ENCODE measurements around the gene ZNF580. TPM values are rescaled to one million over a fixed set of nuclear protein-coding genes. Genes with fewer than 3 reads are reported as not detected.

The ZNF580 gene
- total and polyA plus RNA-seq, 3 experiments from 2014 or later, result 15.2 to 41.3 (median 39.6) TPM

DNA sequence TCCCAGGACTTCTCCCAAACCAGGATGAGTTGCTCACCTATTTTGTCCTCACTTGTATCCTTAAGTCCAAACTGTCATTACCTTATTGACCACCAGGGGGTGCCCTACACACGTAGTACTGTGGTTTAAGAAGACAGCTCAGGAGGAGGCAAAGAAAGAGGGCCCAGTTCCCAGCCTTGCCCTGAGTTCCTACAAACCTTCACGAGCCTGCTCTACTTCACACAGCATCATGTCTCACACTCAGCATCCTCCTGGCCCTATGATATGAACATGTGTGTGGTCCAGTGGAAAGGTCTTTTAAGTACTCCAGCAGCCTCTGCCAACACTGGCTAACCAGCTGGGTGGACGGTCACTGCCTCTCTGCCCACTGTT lies 8.4 kb upstream of the ZNF580 start:
- peaks cover 0 to 22% (median 2%) of the 10 kb centered on the region in 3 donors for H3K36me3 Mint-ChIP-seq
- peaks cover 43% of the 10 kb centered on the region for H3K4me1 ChIP-seq (ENCODE audit: insufficient read depth, low read length)
- H3K4me3 ChIP-seq (ENCODE audit: low read length), result no peak overlapping the region
- H3K27me3 ChIP-seq (ENCODE audit: insufficient read depth, low read length, poor library complexity, severe bottlenecking), result no peaks in the 10 kb centered on the region
- peak overlapping the region in 4 of 7 donors; percentile 2 to 69 (median 36) for H3K4me3 Mint-ChIP-seq
- H3K9me3 Mint-ChIP-seq, result no peaks in the 10 kb centered on the region
- ChIA-PET POLR2A (interaction anchor here (0.7 to 2.7 kb wide), 4 partner anchors 8 to 33 kb away, joined by 3 to 22 read pairs (median 6); partner anchors contain the start of genes FIZ1, ZNF524 and ZNF784), CTCF (interaction anchor here (0.8 to 5.4 kb wide), 26 partner anchors 8 to 492 kb away, joined by 3 to 74 read pairs (median 8); partner anchors contain the start of genes CCDC106, NAT14, U2AF2 and ZNF579)
- H3K27ac ChIP-seq (ENCODE audit: low read depth, low read length), result no peak overlapping the region
- peaks cover 0 to 7% of the 10 kb centered on the region in 2 donors for H3K27me3 Mint-ChIP-seq
- peaks cover 38 to 49% (median 47%) of the 10 kb centered on the region in 3 donors for H3K4me1 Mint-ChIP-seq
- H3K9me3 ChIP-seq (ENCODE audit: low read length), result no peaks in the 10 kb centered on the region
- peak overlapping the region in 7 of 8 donors; percentile 6 to 83 (median 57) for H3K27ac Mint-ChIP-seq
- H3K36me3 ChIP-seq (ENCODE audit: insufficient read depth, low read length), result no peaks in the 10 kb centered on the region
- DNase-seq, result peak; percentile 81 to 92 (median 87)

- Mint-ChIP-seq H3K4me3 (peak overlapping the region in 3 of 7 donors; percentile 42 to 99 (median 57)), H3K9me3 (no peaks in the 10 kb centered on the region), H3K4me1 (peaks cover 45 to 57% (median 51%) of the 10 kb centered on the region in 3 donors), H3K36me3 (peaks cover under 1 to 29% (median 6%) of the 10 kb centered on the region in 3 donors), H3K27ac (peak overlapping the region in 2 of 8 donors; percentile 77 to 98), H3K27me3 (peaks cover 0 to 7% of the 10 kb centered on the region in 2 donors)
- CTCF ChIA-PET, result interaction anchor here (0.7 to 5.4 kb wide), 13 partner anchors 9 to 494 kb away, joined by 3 to 74 read pairs (median 22); partner anchors contain the start of genes CCDC106, U2AF2, ZNF579 and ZNF784
- H3K27me3 ChIP-seq (ENCODE audit: insufficient read depth, low read length, poor library complexity, severe bottlenecking), result no peaks in the 10 kb centered on the region
- H3K4me3 ChIP-seq (ENCODE audit: low read length), result no peak overlapping the region
- H3K36me3 ChIP-seq (ENCODE audit: insufficient read depth, low read length), result no peaks in the 10 kb centered on the region
- no peaks in the 10 kb centered on the region for H3K9me3 ChIP-seq (ENCODE audit: low read length)
- no peak for DNase-seq
- POLR2A ChIA-PET, result interaction anchor here (0.6 to 3.1 kb wide), 6 partner anchors 10 to 332 kb away, joined by 3 to 22 read pairs (median 6); partner anchors contain the start of genes CCDC106, ZNF628 and ZNF784
- no peak overlapping the region for H3K27ac ChIP-seq (ENCODE audit: low read depth, low read length)
- peaks cover 50% of the 10 kb centered on the region for H3K4me1 ChIP-seq (ENCODE audit: insufficient read depth, low read length)
Measured at GRCh38 chr19:55633861-55634260, 6.9 kb upstream of the ZNF580 start.

DNA sequence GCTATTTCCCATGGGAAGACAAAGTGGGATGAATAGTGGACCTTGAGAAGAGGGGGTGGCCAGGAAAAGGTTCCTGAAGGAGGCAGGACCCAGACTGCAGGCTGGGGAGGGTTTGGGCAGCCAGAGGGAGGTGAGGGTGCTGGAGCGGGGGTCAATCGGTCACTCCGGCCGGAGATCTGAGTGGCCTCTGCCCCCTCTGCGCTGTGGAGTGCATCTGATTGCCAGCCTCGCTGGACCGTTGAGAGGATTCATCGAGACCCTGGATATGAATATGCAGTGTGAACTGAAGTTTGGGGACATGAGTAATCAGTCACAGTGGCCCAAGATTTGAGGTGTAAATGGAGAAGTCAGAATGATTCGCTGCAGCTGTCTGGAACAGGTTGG lies 5.5 kb upstream of the ZNF580 start:
- Mint-ChIP-seq H3K36me3 (peaks cover 3 to 32% (median 8%) of the 10 kb centered on the region in 3 donors), H3K4me3 (peak overlapping the region; percentile 91 to 100 (median 99)), H3K9me3 (no peaks in the 10 kb centered on the region), H3K4me1 (peaks cover 51 to 70% (median 62%) of the 10 kb centered on the region in 3 donors), H3K27me3 (peaks cover 0 to 7% of the 10 kb centered on the region in 2 donors), H3K27ac (peak overlapping the region; percentile 98 to 100 (median 100))
- Histone ChIP-seq H3K4me3 (ENCODE audit: low read length) (peak overlapping the region; percentile 91), H3K36me3 (ENCODE audit: insufficient read depth, low read length) (no peaks in the 10 kb centered on the region), H3K9me3 (ENCODE audit: low read length) (no peaks in the 10 kb centered on the region), H3K4me1 (ENCODE audit: insufficient read depth, low read length) (peaks cover 56% of the 10 kb centered on the region), H3K27me3 (ENCODE audit: insufficient read depth, low read length, poor library complexity, severe bottlenecking) (no peaks in the 10 kb centered on the region), H3K27ac (ENCODE audit: low read depth, low read length) (peak overlapping the region; percentile 100)
- no peak for DNase-seq
- POLR2A ChIA-PET, result interaction anchor here (0.6 to 3.1 kb wide), 13 partner anchors 11 to 678 kb away, joined by 3 to 22 read pairs (median 5); partner anchors contain the start of genes CCDC106, FIZ1, TMEM238 and U2AF2
- CTCF ChIA-PET, result interaction anchor here (2.8 to 5.4 kb wide), 4 partner anchors 10 to 120 kb away, joined by 8 to 74 read pairs (median 25); partner anchors contain the start of genes U2AF2 and ZNF784

DNA sequence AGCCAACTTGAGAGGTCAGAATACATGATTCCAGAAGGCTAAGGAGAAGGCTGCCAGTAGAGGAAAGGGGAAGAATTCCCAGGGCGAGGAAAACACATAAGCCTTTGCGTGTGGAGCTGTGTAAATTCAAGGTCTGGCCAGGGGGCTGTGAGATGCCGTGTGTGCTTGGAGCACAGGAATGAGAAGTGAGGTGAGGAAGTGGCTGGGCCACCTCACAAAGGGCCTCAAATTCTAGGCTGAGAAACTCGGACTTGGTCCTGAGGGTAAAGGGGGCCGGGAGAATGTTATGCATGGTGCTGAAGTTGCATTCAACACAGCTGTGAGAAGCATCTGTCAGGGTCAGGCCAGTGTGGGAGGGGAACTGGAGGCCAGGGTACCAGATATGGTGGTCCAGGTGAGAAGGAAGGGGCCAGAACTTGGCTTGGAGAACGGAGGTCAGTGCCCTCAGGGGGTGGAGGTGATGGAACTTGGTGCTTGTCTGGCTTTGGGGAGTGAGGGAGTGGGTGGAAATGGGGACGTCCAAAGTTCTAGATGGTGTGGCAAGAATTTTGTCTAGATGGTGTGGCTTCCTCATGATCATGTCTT lies 4.9 kb upstream of the ZNF580 start:
- ChIA-PET CTCF (interaction anchor here (1.3 to 3.6 kb wide), 4 partner anchors 8 to 19 kb away, joined by 3 to 22 read pairs (median 13); partner anchors contain the start of genes CCDC106 and U2AF2), POLR2A (interaction anchor here (0.7 to 3.1 kb wide), 5 partner anchors 12 to 355 kb away, joined by 3 to 12 read pairs (median 5); partner anchors contain the start of genes CCDC106, FIZ1 and U2AF2)
- peaks cover 59% of the 10 kb centered on the region for H3K4me1 ChIP-seq (ENCODE audit: insufficient read depth, low read length)
- no peaks in the 10 kb centered on the region for H3K27me3 ChIP-seq (ENCODE audit: insufficient read depth, low read length, poor library complexity, severe bottlenecking)
- H3K27ac ChIP-seq (ENCODE audit: low read depth, low read length), result peak overlapping the region; percentile 100
- no peaks in the 10 kb centered on the region for H3K36me3 ChIP-seq (ENCODE audit: insufficient read depth, low read length)
- peaks cover 54 to 73% (median 66%) of the 10 kb centered on the region in 3 donors for H3K4me1 Mint-ChIP-seq
- H3K27me3 Mint-ChIP-seq, result peaks cover 0 to 7% of the 10 kb centered on the region in 2 donors
- peak overlapping the region; percentile 91 for H3K4me3 ChIP-seq (ENCODE audit: low read length)
- peak overlapping the region; percentile 91 to 100 (median 99) for H3K4me3 Mint-ChIP-seq
- H3K27ac Mint-ChIP-seq, result peak overlapping the region; percentile 98 to 100 (median 100)
- H3K9me3 Mint-ChIP-seq, result no peaks in the 10 kb centered on the region
- H3K36me3 Mint-ChIP-seq, result peaks cover 3 to 32% (median 8%) of the 10 kb centered on the region in 3 donors
- no peaks in the 10 kb centered on the region for H3K9me3 ChIP-seq (ENCODE audit: low read length)
- no peak for DNase-seq

DNA sequence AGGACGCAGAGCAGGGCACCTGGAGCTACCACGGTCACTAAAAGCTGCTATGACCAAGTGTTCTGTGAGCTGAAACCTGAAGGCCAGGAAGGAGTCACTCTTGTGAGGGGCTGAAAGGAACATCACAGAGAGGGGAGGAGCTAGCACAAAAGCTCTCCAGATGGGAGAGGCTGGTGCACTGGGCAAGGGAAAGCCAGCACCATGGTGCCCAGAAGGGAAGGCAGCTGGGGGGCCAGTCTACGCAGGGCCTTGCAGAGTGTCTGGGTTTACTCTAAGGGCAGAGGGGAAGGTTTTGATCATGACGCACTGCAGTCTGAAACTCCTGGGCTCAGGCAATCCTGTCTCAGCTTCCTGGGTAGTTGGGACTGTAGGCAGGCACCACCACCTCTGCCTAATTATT lies 4.1 kb upstream of the ZNF580 start:
- Mint-ChIP-seq H3K27me3 (peaks cover 0 to 7% of the 10 kb centered on the region in 2 donors), H3K9me3 (no peaks in the 10 kb centered on the region), H3K4me3 (peak overlapping the region; percentile 91 to 100 (median 99)), H3K27ac (peak overlapping the region; percentile 98 to 100 (median 100)), H3K4me1 (peaks cover 55 to 75% (median 66%) of the 10 kb centered on the region in 3 donors), H3K36me3 (peaks cover 3 to 34% (median 8%) of the 10 kb centered on the region in 3 donors)
- Histone ChIP-seq H3K27me3 (ENCODE audit: insufficient read depth, low read length, poor library complexity, severe bottlenecking) (no peaks in the 10 kb centered on the region), H3K27ac (ENCODE audit: low read depth, low read length) (no peak overlapping the region), H3K36me3 (ENCODE audit: insufficient read depth, low read length) (no peaks in the 10 kb centered on the region), H3K4me1 (ENCODE audit: insufficient read depth, low read length) (peaks cover 58% of the 10 kb centered on the region), H3K9me3 (ENCODE audit: low read length) (no peaks in the 10 kb centered on the region), H3K4me3 (ENCODE audit: low read length) (peak overlapping the region; percentile 91)
- CTCF ChIA-PET, result interaction anchor here (1.2 to 2.8 kb wide), 5 partner anchors 9 to 18 kb away, joined by 3 to 18 read pairs (median 3); partner anchors contain the start of genes CCDC106 and U2AF2
- POLR2A ChIA-PET, result interaction anchor here (1.1 to 3.1 kb wide), 4 partner anchors 11 to 37 kb away, joined by 3 to 12 read pairs (median 5); partner anchors contain the start of genes CCDC106, FIZ1, U2AF2 and ZNF524
- DNase-seq, result no peak

DNA sequence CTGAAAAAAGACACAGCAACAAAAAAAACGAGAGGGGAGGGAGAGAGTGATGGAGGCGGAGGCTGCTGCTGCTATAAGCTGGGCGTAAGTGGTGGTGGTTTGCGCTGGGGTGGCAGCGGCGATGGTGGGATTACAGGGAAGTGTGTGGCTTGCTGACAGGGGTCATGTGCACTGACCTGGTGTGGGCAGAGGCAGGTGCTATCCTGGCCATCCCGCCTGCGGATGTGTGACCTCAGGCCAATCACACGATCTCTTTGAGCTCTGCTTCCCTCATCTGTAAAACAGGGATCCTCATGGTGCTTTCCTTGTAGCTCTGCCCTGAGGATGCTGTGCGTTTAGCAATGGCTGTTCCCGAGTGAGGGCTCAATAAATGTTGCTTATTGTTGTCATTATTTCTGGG lies 3.3 kb upstream of the ZNF580 start:
- H3K4me3 Mint-ChIP-seq, result peak overlapping the region; percentile 3 to 100 (median 55)
- peak overlapping the region in 7 of 8 donors; percentile 15 to 98 (median 84) for H3K27ac Mint-ChIP-seq

DNA sequence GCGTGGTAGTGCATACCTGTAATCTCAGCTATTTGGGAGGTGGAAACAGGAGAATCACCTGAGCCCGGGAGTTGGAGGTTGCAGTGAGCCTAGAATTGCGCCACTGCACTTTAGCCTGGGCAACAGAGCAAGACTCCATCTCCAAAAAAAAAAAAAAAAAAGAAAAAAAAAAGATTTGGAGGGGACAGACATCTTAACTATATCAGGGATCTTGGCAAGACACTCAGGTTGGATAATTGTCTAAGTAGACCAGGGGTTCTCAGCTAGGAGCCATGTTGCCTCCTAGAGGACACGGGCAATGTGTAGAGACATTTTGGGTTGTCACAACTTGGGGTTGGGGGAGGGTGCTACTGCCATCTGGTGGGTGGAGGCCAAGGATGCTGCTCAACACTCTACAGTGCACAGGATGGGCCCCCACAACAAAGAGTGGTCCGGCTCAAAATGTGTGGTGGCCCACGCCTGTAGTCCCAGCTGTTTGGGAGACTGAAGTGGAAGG lies 1.9 kb upstream of the ZNF580 start:
- no peak overlapping the region for H3K4me3 ChIP-seq (ENCODE audit: low read length)
- no peaks in the 10 kb centered on the region for H3K36me3 ChIP-seq (ENCODE audit: insufficient read depth, low read length)
- Mint-ChIP-seq H3K4me3 (peak overlapping the region in 6 of 7 donors; percentile 46 to 86 (median 62)), H3K9me3 (peaks cover 0 to 3% (median 0%) of the 10 kb centered on the region in 5 donors), H3K27ac (peak overlapping the region; percentile 62 to 98 (median 86)), H3K36me3 (peaks cover 3 to 35% (median 8%) of the 10 kb centered on the region in 3 donors), H3K4me1 (peaks cover 61 to 79% (median 73%) of the 10 kb centered on the region in 3 donors), H3K27me3 (peaks cover 0 to 5% of the 10 kb centered on the region in 2 donors)
- ChIA-PET CTCF (interaction anchor here (0.8 to 2.3 kb wide), 6 partner anchors 10 to 135 kb away, joined by 3 to 11 read pairs (median 4); partner anchors contain the start of genes U2AF2 and ZNF865), POLR2A (interaction anchor here (0.6 to 1.7 kb wide), 5 partner anchors 18 to 383 kb away, joined by 3 to 14 read pairs (median 4); no protein-coding TSS in a partner anchor)
- H3K27me3 ChIP-seq (ENCODE audit: insufficient read depth, low read length, poor library complexity, severe bottlenecking), result no peaks in the 10 kb centered on the region
- H3K27ac ChIP-seq (ENCODE audit: low read depth, low read length), result no peak overlapping the region
- DNase-seq, result peak in 4 of 5 donors; percentile 35 to 75 (median 55)
- H3K9me3 ChIP-seq (ENCODE audit: low read length), result no peaks in the 10 kb centered on the region
- peaks cover 52% of the 10 kb centered on the region for H3K4me1 ChIP-seq (ENCODE audit: insufficient read depth, low read length)

More for the DNA sequence above, 3.3 kb upstream of the ZNF580 start:
- DNase-seq, result no peak
- CTCF ChIA-PET, result interaction anchor here (0.9 to 2.8 kb wide), 6 partner anchors 10 to 31 kb away, joined by 3 to 18 read pairs (median 4); partner anchors contain the start of genes CCDC106 and U2AF2
- Histone ChIP-seq H3K27ac (ENCODE audit: low read depth, low read length) (no peak overlapping the region), H3K9me3 (ENCODE audit: low read length) (no peaks in the 10 kb centered on the region), H3K36me3 (ENCODE audit: insufficient read depth, low read length) (no peaks in the 10 kb centered on the region), H3K4me3 (ENCODE audit: low read length) (no peak overlapping the region), H3K4me1 (ENCODE audit: insufficient read depth, low read length) (peaks cover 50% of the 10 kb centered on the region), H3K27me3 (ENCODE audit: insufficient read depth, low read length, poor library complexity, severe bottlenecking) (no peaks in the 10 kb centered on the region)
- Mint-ChIP-seq H3K4me1 (peaks cover 55 to 74% (median 64%) of the 10 kb centered on the region in 3 donors), H3K36me3 (peaks cover 3 to 34% (median 8%) of the 10 kb centered on the region in 3 donors), H3K27me3 (peaks cover 0 to 5% of the 10 kb centered on the region in 2 donors), H3K9me3 (no peaks in the 10 kb centered on the region)
- POLR2A ChIA-PET, result interaction anchor here (1.2 to 1.7 kb wide), 2 partner anchors 19 to 38 kb away, joined by 5 to 8 read pairs; partner anchors contain the start of genes FIZ1 and ZNF524

Measured in CD8-positive, alpha-beta memory T cell (primary cell).